ENCODE measurements around the gene MYO1C.

DNA sequence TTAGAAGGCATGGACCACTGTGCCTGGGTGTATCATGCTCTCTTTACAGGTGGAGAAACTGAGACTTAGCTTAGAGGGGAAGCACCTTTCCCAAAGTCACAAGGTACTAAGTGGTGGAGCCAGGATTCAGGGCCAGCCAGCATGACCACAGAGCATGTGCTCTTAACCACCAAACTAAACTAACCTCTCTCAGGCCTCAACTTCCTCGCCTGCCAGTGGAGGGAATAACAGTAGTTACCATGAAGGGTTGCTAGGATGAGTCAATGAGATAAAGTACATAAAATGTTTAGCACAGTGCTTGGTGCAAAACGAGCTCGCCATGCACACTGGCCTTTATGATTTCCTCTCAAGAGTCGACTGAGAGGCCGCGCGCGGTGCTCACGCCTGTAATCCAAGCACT lies 6.4 kb upstream of the MYO1C start:
- TF ChIP-seq, protein P1, sequence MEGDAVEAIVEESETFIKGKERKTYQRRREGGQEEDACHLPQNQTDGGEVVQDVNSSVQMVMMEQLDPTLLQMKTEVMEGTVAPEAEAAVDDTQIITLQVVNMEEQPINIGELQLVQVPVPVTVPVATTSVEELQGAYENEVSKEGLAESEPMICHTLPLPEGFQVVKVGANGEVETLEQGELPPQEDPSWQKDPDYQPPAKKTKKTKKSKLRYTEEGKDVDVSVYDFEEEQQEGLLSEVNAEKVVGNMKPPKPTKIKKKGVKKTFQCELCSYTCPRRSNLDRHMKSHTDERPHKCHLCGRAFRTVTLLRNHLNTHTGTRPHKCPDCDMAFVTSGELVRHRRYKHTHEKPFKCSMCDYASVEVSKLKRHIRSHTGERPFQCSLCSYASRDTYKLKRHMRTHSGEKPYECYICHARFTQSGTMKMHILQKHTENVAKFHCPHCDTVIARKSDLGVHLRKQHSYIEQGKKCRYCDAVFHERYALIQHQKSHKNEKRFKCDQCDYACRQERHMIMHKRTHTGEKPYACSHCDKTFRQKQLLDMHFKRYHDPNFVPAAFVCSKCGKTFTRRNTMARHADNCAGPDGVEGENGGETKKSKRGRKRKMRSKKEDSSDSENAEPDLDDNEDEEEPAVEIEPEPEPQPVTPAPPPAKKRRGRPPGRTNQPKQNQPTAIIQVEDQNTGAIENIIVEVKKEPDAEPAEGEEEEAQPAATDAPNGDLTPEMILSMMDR (conservative IDR thresholded peaks at IDR 0.05; ENCODE audit: low read length), result no peak
- no peak for TF ChIP-seq EZH2phosphoT487 (IDR thresholded peaks at IDR 0.05; ENCODE audit: borderline replicate concordance)
